H1 (cell line): ENCODE data around the gene TRIM71. TPM values are rescaled to one million over a fixed set of nuclear protein-coding genes. Genes with fewer than 3 reads are reported as not detected.

Experiments used
- GABPA ChIP-seq: IDR thresholded peaks from 2 replicates; pipeline ENCODE4 v1.6.1; 2011; ENCODE audit warnings: mild to moderate bottlenecking, low read length, moderate library complexity, borderline replicate concordance; ENCODE audit not compliant: insufficient read depth
- SIRT6 ChIP-seq: IDR thresholded peaks from one replicate; pipeline ENCODE4 v1.7.1; 2012; ENCODE audit warnings: low read length, inconsistent platforms
- TAF7 ChIP-seq: optimal IDR thresholded peaks from 2 replicates; pipeline ENCODE3; 2011; ENCODE audit warnings: low read depth, mild to moderate bottlenecking, inconsistent platforms, low read length, moderate library complexity, borderline replicate concordance
- polyA plus RNA-seq, 7 experiments: library from polyadenylated mRNA; depleted of rRNA in 3 of 7; stranded (reverse) in 5 of 7; unstranded in 2 of 7; fragments of >200 nt in 5 of 7; fragments of 200-250 nt in 2 of 7; gene quantifications; 1 replicate in 5 of 7; 2 replicates in 1 of 7; 4 replicates in 1 of 7; pipeline versions ENCODE4 v1.2.1 to v1.2.3, GENCODE V29; 2011 to 2013; ENCODE audit warnings: missing spikeins in 2 of 7, mixed read lengths in 2 of 7
- total RNA-seq: library from RNA; stranded (reverse); fragmentation: NEBNext Ultra II Directional; extraction: Animal tissue kit (Norgen Biotek cat#: 25700); gene quantifications from 2 replicates; pipeline ENCODE4 v1.2.1, GENCODE V29; 2021
- TF ChIP-seq, protein P1 (sequence below): fragments of 300-600 bp; sonication (generic); IDR thresholded peaks from 2 replicates; pipeline ENCODE4 v1.7.1; 2012; ENCODE audit warnings: low read length, moderate library complexity, mild to moderate bottlenecking, inconsistent platforms; ENCODE audit not compliant: insufficient replicate concordance

TRIM71 gene
- total and polyA plus RNA-seq, 2 of the 8 experiments (the other 6 are each of a cell fraction or from before 2014, with no cell fraction given) = 53.7 to 293 TPM

DNA sequence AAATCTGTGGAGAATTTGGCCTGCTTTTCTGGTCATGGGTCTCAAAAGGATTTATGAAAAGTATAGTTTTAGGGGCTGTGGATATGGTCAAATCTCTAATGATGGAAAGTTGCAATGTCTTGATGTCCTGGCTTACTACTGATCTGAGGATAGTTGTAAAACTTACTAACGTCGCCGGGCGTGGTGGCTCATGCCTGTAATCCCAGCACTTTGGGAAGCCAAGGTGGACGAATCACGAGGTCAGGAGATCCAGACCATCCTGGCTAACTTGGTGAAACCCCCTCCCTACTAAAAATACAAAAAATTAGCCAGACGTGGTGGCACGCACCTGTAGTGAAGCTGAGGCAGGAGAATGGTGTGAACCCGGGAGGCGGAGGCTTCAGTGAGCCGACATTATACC, 19.6 kb downstream of the TRIM71 start (continued):
- TF ChIP-seq, protein P1, sequence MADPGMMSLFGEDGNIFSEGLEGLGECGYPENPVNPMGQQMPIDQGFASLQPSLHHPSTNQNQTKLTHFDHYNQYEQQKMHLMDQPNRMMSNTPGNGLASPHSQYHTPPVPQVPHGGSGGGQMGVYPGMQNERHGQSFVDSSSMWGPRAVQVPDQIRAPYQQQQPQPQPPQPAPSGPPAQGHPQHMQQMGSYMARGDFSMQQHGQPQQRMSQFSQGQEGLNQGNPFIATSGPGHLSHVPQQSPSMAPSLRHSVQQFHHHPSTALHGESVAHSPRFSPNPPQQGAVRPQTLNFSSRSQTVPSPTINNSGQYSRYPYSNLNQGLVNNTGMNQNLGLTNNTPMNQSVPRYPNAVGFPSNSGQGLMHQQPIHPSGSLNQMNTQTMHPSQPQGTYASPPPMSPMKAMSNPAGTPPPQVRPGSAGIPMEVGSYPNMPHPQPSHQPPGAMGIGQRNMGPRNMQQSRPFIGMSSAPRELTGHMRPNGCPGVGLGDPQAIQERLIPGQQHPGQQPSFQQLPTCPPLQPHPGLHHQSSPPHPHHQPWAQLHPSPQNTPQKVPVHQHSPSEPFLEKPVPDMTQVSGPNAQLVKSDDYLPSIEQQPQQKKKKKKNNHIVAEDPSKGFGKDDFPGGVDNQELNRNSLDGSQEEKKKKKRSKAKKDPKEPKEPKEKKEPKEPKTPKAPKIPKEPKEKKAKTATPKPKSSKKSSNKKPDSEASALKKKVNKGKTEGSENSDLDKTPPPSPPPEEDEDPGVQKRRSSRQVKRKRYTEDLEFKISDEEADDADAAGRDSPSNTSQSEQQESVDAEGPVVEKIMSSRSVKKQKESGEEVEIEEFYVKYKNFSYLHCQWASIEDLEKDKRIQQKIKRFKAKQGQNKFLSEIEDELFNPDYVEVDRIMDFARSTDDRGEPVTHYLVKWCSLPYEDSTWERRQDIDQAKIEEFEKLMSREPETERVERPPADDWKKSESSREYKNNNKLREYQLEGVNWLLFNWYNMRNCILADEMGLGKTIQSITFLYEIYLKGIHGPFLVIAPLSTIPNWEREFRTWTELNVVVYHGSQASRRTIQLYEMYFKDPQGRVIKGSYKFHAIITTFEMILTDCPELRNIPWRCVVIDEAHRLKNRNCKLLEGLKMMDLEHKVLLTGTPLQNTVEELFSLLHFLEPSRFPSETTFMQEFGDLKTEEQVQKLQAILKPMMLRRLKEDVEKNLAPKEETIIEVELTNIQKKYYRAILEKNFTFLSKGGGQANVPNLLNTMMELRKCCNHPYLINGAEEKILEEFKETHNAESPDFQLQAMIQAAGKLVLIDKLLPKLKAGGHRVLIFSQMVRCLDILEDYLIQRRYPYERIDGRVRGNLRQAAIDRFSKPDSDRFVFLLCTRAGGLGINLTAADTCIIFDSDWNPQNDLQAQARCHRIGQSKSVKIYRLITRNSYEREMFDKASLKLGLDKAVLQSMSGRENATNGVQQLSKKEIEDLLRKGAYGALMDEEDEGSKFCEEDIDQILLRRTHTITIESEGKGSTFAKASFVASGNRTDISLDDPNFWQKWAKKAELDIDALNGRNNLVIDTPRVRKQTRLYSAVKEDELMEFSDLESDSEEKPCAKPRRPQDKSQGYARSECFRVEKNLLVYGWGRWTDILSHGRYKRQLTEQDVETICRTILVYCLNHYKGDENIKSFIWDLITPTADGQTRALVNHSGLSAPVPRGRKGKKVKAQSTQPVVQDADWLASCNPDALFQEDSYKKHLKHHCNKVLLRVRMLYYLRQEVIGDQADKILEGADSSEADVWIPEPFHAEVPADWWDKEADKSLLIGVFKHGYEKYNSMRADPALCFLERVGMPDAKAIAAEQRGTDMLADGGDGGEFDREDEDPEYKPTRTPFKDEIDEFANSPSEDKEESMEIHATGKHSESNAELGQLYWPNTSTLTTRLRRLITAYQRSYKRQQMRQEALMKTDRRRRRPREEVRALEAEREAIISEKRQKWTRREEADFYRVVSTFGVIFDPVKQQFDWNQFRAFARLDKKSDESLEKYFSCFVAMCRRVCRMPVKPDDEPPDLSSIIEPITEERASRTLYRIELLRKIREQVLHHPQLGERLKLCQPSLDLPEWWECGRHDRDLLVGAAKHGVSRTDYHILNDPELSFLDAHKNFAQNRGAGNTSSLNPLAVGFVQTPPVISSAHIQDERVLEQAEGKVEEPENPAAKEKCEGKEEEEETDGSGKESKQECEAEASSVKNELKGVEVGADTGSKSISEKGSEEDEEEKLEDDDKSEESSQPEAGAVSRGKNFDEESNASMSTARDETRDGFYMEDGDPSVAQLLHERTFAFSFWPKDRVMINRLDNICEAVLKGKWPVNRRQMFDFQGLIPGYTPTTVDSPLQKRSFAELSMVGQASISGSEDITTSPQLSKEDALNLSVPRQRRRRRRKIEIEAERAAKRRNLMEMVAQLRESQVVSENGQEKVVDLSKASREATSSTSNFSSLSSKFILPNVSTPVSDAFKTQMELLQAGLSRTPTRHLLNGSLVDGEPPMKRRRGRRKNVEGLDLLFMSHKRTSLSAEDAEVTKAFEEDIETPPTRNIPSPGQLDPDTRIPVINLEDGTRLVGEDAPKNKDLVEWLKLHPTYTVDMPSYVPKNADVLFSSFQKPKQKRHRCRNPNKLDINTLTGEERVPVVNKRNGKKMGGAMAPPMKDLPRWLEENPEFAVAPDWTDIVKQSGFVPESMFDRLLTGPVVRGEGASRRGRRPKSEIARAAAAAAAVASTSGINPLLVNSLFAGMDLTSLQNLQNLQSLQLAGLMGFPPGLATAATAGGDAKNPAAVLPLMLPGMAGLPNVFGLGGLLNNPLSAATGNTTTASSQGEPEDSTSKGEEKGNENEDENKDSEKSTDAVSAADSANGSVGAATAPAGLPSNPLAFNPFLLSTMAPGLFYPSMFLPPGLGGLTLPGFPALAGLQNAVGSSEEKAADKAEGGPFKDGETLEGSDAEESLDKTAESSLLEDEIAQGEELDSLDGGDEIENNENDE = peak; percentile 11
- TF ChIP-seq SIRT6 (no peak), GABPA (no peak), TAF7 (no peak)
